HUES48 (cell line): Measurements from ENCODE around the gene AIF1L.
A peak's percentile ranks its signal among the peaks of the same experiment; 100 is the strongest.

Experiments used
- H3K27ac ChIP-seq: one replicate; pipeline ENCODE4 v1.7.0; 2013; ENCODE audit warnings: low read depth, low read length, inconsistent platforms
- H3K27me3 ChIP-seq: 2 replicates; pipeline ENCODE4 v1.6.1; 2013; ENCODE audit warnings: mild to moderate bottlenecking, low read length; ENCODE audit not compliant: control insufficient read depth, insufficient read depth
- H3K36me3 ChIP-seq: 2 replicates; pipeline ENCODE4 v1.6.1; 2013; ENCODE audit warnings: low read length; ENCODE audit not compliant: control insufficient read depth, insufficient read depth
- H3K4me1 ChIP-seq: 2 replicates; pipeline ENCODE4 v1.6.1; 2013; ENCODE audit warnings: mild to moderate bottlenecking, low read length; ENCODE audit not compliant: control insufficient read depth, insufficient read depth
- H3K4me3 ChIP-seq: 2 replicates; pipeline ENCODE4 v1.5.1; 2013; ENCODE audit warnings: mild to moderate bottlenecking, low read depth, low read length
- H3K9ac ChIP-seq: 2 replicates; pipeline ENCODE4 v1.6.1; 2013; ENCODE audit warnings: mild to moderate bottlenecking, low read depth, low read length, moderate library complexity
- H3K9me3 ChIP-seq: 2 replicates; pipeline ENCODE4 v1.6.1; 2013; ENCODE audit warnings: low read length; ENCODE audit not compliant: control insufficient read depth, insufficient read depth

AIF1L gene

GRCh38 chr9:131125288-131126058 lies 29.1 kb downstream of the AIF1L start, which contains the start of gene NUP214:
NUP214 (plus strand) TSS chr9:131125586; CDS start chr9:131125705, 119 bp downstream.
- Histone ChIP-seq H3K4me1 (no peaks in the 10 kb centered on the region), H3K27ac (peak within 1 kb of the TSS; percentile 92), H3K36me3 (peaks cover 47% of the 10 kb centered on the region), H3K9me3 (no peaks in the 10 kb centered on the region), H3K9ac (peak within 1 kb of the TSS; percentile 83), H3K4me3 (peak within 1 kb of the TSS; percentile 93), H3K27me3 (no peaks in the 10 kb centered on the region)

GRCh38 chr9:131126059-131126426 lies 29.7 kb downstream of the AIF1L start:
- peak overlapping the region; percentile 71 for H3K27ac ChIP-seq
- peak overlapping the region; percentile 93 for H3K4me3 ChIP-seq
- H3K27me3 ChIP-seq: no peaks in the 10 kb centered on the region
- peaks cover 47% of the 10 kb centered on the region for H3K36me3 ChIP-seq
- H3K9ac ChIP-seq: peak overlapping the region; percentile 83
- no peaks in the 10 kb centered on the region for H3K9me3 ChIP-seq
- no peaks in the 10 kb centered on the region for H3K4me1 ChIP-seq

GRCh38 chr9:131129183-131129582 lies 32.9 kb downstream of the AIF1L start:
- Histone ChIP-seq H3K27me3 (no peaks in the 10 kb centered on the region), H3K4me3 (no peak overlapping the region), H3K36me3 (peaks cover 68% of the 10 kb centered on the region), H3K4me1 (no peaks in the 10 kb centered on the region), H3K9ac (no peak overlapping the region), H3K9me3 (no peaks in the 10 kb centered on the region), H3K27ac (no peak overlapping the region)

GRCh38 chr9:131138676-131139075 lies 42.3 kb downstream of the AIF1L start:
- Histone ChIP-seq H3K27me3 (no peaks in the 10 kb centered on the region), H3K9me3 (no peaks in the 10 kb centered on the region), H3K4me3 (no peak overlapping the region), H3K4me1 (no peaks in the 10 kb centered on the region), H3K9ac (no peak overlapping the region), H3K27ac (no peak overlapping the region), H3K36me3 (peaks cover 95% of the 10 kb centered on the region)

GRCh38 chr9:131140112-131140511 lies 43.8 kb downstream of the AIF1L start:
- Histone ChIP-seq H3K27ac (no peak overlapping the region), H3K9ac (no peak overlapping the region), H3K4me1 (no peaks in the 10 kb centered on the region), H3K27me3 (no peaks in the 10 kb centered on the region), H3K4me3 (no peak overlapping the region), H3K9me3 (no peaks in the 10 kb centered on the region), H3K36me3 (peaks cover 95% of the 10 kb centered on the region)

GRCh38 chr9:131140550-131140949 lies 44.2 kb downstream of the AIF1L start:
- no peak overlapping the region for H3K27ac ChIP-seq
- H3K4me3 ChIP-seq: no peak overlapping the region
- H3K36me3 ChIP-seq: peaks cover 95% of the 10 kb centered on the region
- H3K9ac ChIP-seq: no peak overlapping the region
- H3K4me1 ChIP-seq: no peaks in the 10 kb centered on the region
- H3K27me3 ChIP-seq: no peaks in the 10 kb centered on the region
- H3K9me3 ChIP-seq: no peaks in the 10 kb centered on the region

GRCh38 chr9:131142160-131142559 lies 45.8 kb downstream of the AIF1L start:
- Histone ChIP-seq H3K36me3 (peaks cover 94% of the 10 kb centered on the region), H3K27ac (no peak overlapping the region), H3K4me3 (no peak overlapping the region), H3K9me3 (no peaks in the 10 kb centered on the region), H3K4me1 (no peaks in the 10 kb centered on the region), H3K9ac (no peak overlapping the region), H3K27me3 (no peaks in the 10 kb centered on the region)

GRCh38 chr9:131144201-131144600 lies 47.9 kb downstream of the AIF1L start:
- Histone ChIP-seq H3K4me1 (no peaks in the 10 kb centered on the region), H3K36me3 (peaks cover 99% of the 10 kb centered on the region), H3K27me3 (no peaks in the 10 kb centered on the region), H3K9ac (no peak overlapping the region), H3K4me3 (no peak overlapping the region), H3K9me3 (no peaks in the 10 kb centered on the region), H3K27ac (peak overlapping the region; percentile 74)

- no peaks in the 10 kb centered on the region for H3K9me3 ChIP-seq
- H3K4me1 ChIP-seq: no peaks in the 10 kb centered on the region
- no peak overlapping the region for H3K27ac ChIP-seq
- H3K9ac ChIP-seq: no peak overlapping the region
- H3K4me3 ChIP-seq: no peak overlapping the region
- H3K27me3 ChIP-seq: no peaks in the 10 kb centered on the region
- peaks cover 99% of the 10 kb centered on the region for H3K36me3 ChIP-seq
These were observed 48.9 kb downstream of the AIF1L start for GRCh38 chr9:131145245-131145644.

- Histone ChIP-seq H3K4me3 (no peak overlapping the region), H3K9me3 (no peaks in the 10 kb centered on the region), H3K9ac (no peak overlapping the region), H3K27ac (no peak overlapping the region), H3K4me1 (no peaks in the 10 kb centered on the region), H3K36me3 (peaks cover 99% of the 10 kb centered on the region), H3K27me3 (no peaks in the 10 kb centered on the region)
These were observed 49.9 kb downstream of the AIF1L start for GRCh38 chr9:131146186-131146585.

- Histone ChIP-seq H3K9ac (no peak overlapping the region), H3K36me3 (peaks cover 98% of the 10 kb centered on the region), H3K4me1 (no peaks in the 10 kb centered on the region), H3K9me3 (no peaks in the 10 kb centered on the region), H3K4me3 (no peak overlapping the region), H3K27ac (no peak overlapping the region), H3K27me3 (no peaks in the 10 kb centered on the region)
These were observed 51.9 kb downstream of the AIF1L start for GRCh38 chr9:131148276-131148675.
